SU-DHL-6 (cell line): Measurements from ENCODE around the gene DEFB119.

Experiments
- CTCF ChIP-seq: fragments of 200-600 bp; sonication (generic); IDR thresholded peaks from one replicate; pipeline ENCODE4 v1.5.1; 2017; ENCODE audit warnings: antibody characterized with exemption, mild to moderate bottlenecking, low read length, moderate library complexity; ENCODE audit not compliant: insufficient read depth, poor library complexity, severe bottlenecking
- EZH2phosphoT487 ChIP-seq: fragments of 200-600 bp; sonication (generic), shearing (Covaris generic); conservative IDR thresholded peaks from 2 replicates; pipeline ENCODE4 v1.6.1; 2018; ENCODE audit warnings: mild to moderate bottlenecking, antibody characterized with exemption, low read length, moderate library complexity, mixed read lengths

GRCh38 chr20:31363295-31363694, 27.1 kb downstream of the DEFB119 start:
- TF ChIP-seq CTCF (no peak), EZH2phosphoT487 (no peak)
